Thoracic aorta (tissue), 2 donors: ENCODE measurements around the gene PRMT7. TPM values are rescaled to one million over a fixed set of nuclear protein-coding genes. Genes with fewer than 3 reads are reported as not detected.

Experiments used
- ATAC-seq: fragments of 150-250 bp; one replicate; pipeline ENCODE4 v1.8.0; 2017; ENCODE audit warnings: low read depth; ENCODE audit not compliant: insufficient number of reproducible peaks, low FRiP score
- DNase-seq: peaks from one replicate; pipeline ENCODE4 v3.0.0-alpha.2; 2020; ENCODE audit warnings: low spot score
- H3K27ac ChIP-seq, 2 donors: fragments of 200-600 bp; sonication (generic); 1 replicate in 1 of 2; 2 replicates in 1 of 2; pipeline ENCODE4 v1.5.1; 2016; ENCODE audit warnings: mild to moderate bottlenecking in 2 of 2, moderate library complexity in 2 of 2
- H3K27me3 ChIP-seq: fragments of 200-600 bp; sonication (generic); replicated peaks from 2 replicates; pipeline ENCODE4 v1.6.0; 2016; ENCODE audit warnings: mild to moderate bottlenecking; ENCODE audit not compliant: insufficient read depth
- H3K36me3 ChIP-seq: fragments of 200-600 bp; sonication (generic); one replicate; pipeline ENCODE4 v1.5.1; 2016
- H3K4me1 ChIP-seq, 2 donors: fragments of 200-600 bp; sonication (generic); 1 replicate in 1 of 2; 2 replicates in 1 of 2; pipeline versions ENCODE4 v1.5.1 to v1.6.0; 2016; ENCODE audit warnings: low read depth in 2 of 2, mild to moderate bottlenecking in 1 of 2; ENCODE audit not compliant: control insufficient read depth in 1 of 2
- H3K4me3 ChIP-seq: fragments of 200-600 bp; sonication (generic); 2 replicates; pipeline ENCODE4 v1.5.1; 2016; ENCODE audit warnings: mild to moderate bottlenecking
- H3K9me3 ChIP-seq: fragments of 200-600 bp; sonication (generic); 2 replicates; pipeline ENCODE4 v1.5.1; 2016
- CTCF ChIP-seq: fragments of 200-600 bp; sonication (generic); IDR thresholded peaks from one replicate; pipeline ENCODE4 v1.5.1; 2019; ENCODE audit warnings: antibody characterized with exemption
- total RNA-seq, 2 donors: library from RNA; depleted of rRNA; stranded (reverse); fragments of >200 nt; gene quantifications; one replicate each; pipeline versions ENCODE4 v1.1.0 to v1.2.3, GENCODE V29; 2016

The PRMT7 gene
- total RNA-seq, 2 donors from 2014 or later = 46.6 to 74.2 TPM

GRCh38 chr16:68362262-68362913 lies 51.6 kb downstream of the PRMT7 start:
- H3K36me3 ChIP-seq = peaks cover 8% of the 10 kb centered on the region
- DNase-seq (no peak), ATAC-seq (no peak)
- no peaks in the 10 kb centered on the region for H3K27me3 ChIP-seq
- H3K4me1 ChIP-seq = no peaks in the 10 kb centered on the region
- TF ChIP-seq CTCF = no peak
- no peak overlapping the region for H3K4me3 ChIP-seq
- no peaks in the 10 kb centered on the region for H3K9me3 ChIP-seq
- H3K27ac ChIP-seq = no peak overlapping the region

GRCh38 chr16:68362947-68363657 lies 52.3 kb downstream of the PRMT7 start:
- Histone ChIP-seq H3K27me3 (no peaks in the 10 kb centered on the region), H3K27ac (no peak overlapping the region), H3K4me1 (no peaks in the 10 kb centered on the region), H3K9me3 (no peaks in the 10 kb centered on the region), H3K4me3 (no peak overlapping the region), H3K36me3 (peaks cover under 1% of the 10 kb centered on the region)
- TF ChIP-seq CTCF = no peak
- ATAC-seq (no peak), DNase-seq (no peak)

GRCh38 chr16:68363658-68364521 lies 53.1 kb downstream of the PRMT7 start:
- Histone ChIP-seq H3K9me3 (no peaks in the 10 kb centered on the region), H3K27me3 (no peaks in the 10 kb centered on the region), H3K4me3 (no peak overlapping the region), H3K36me3 (no peaks in the 10 kb centered on the region), H3K4me1 (no peaks in the 10 kb centered on the region), H3K27ac (no peak overlapping the region)
- no peak for DNase-seq
- no peak for ATAC-seq
- TF ChIP-seq CTCF = no peak

- no peak for ATAC-seq
- H3K27me3 ChIP-seq = no peaks in the 10 kb centered on the region
- no peak overlapping the region for H3K4me3 ChIP-seq
- no peak for TF ChIP-seq CTCF
- no peak overlapping the region for H3K27ac ChIP-seq
- no peak for DNase-seq
- H3K4me1 ChIP-seq = no peaks in the 10 kb centered on the region
- H3K36me3 ChIP-seq = no peaks in the 10 kb centered on the region
- no peaks in the 10 kb centered on the region for H3K9me3 ChIP-seq
These were observed 53.8 kb downstream of the PRMT7 start for GRCh38 chr16:68364561-68364998.
